Activated CD8-positive, alpha-beta memory T cell treated with anti-CD3 and anti-CD28 coated beads for 1 hour (primary cell): Measurements from ENCODE around the gene RIMS4.

Experiments used
- DNase-seq, 2 donors: peaks; one replicate each; pipeline ENCODE4 v3.0.0-alpha.2; 2020; ENCODE audit warnings: low read depth in 1 of 2; ENCODE audit errors: extremely low read depth in 1 of 2

The RIMS4 gene

GRCh38 chr20:44796758-44797457, 13.4 kb downstream of the RIMS4 start:
- DNase-seq = no peak

- no peak for DNase-seq
These were observed 14.0 kb downstream of the RIMS4 start for GRCh38 chr20:44796311-44796710.

- DNase-seq = no peak
These were observed 14.5 kb downstream of the RIMS4 start for GRCh38 chr20:44795836-44796235.

- no peak for DNase-seq
These were observed 17.6 kb downstream of the RIMS4 start for GRCh38 chr20:44792796-44793195.

GRCh38 chr20:44790638-44791393, 19.5 kb downstream of the RIMS4 start:
- no peak for DNase-seq

GRCh38 chr20:44788706-44789456, 21.5 kb downstream of the RIMS4 start:
- no peak for DNase-seq

- DNase-seq = no peak
These were observed 23.0 kb downstream of the RIMS4 start for GRCh38 chr20:44787299-44787698.

GRCh38 chr20:44785768-44786167, 24.6 kb downstream of the RIMS4 start:
- DNase-seq = no peak

GRCh38 chr20:44784688-44785087, 25.7 kb downstream of the RIMS4 start:
- no peak for DNase-seq

- no peak for DNase-seq
These were observed 28.6 kb downstream of the RIMS4 start for GRCh38 chr20:44781791-44782190.

GRCh38 chr20:44781118-44781517, 29.2 kb downstream of the RIMS4 start:
- DNase-seq = no peak

- peak in 1 of 2 donors; percentile 15 for DNase-seq
These were observed 30.1 kb downstream of the RIMS4 start for GRCh38 chr20:44780226-44780625.

GRCh38 chr20:44776980-44777379, 33.4 kb downstream of the RIMS4 start:
- DNase-seq = no peak

GRCh38 chr20:44773070-44773829, 37.1 kb downstream of the RIMS4 start:
- DNase-seq = no peak

GRCh38 chr20:44772636-44773035, 37.7 kb downstream of the RIMS4 start:
- DNase-seq = no peak

GRCh38 chr20:44771172-44771535, 39.2 kb downstream of the RIMS4 start:
- no peak for DNase-seq

- DNase-seq = no peak
These were observed 39.7 kb downstream of the RIMS4 start for GRCh38 chr20:44770484-44771171.

- DNase-seq = no peak
These were observed 40.9 kb downstream of the RIMS4 start for GRCh38 chr20:44769481-44769863.

- no peak for DNase-seq
These were observed 41.4 kb downstream of the RIMS4 start for GRCh38 chr20:44768854-44769480.

- no peak for DNase-seq
These were observed 42.1 kb downstream of the RIMS4 start for GRCh38 chr20:44768256-44768655.
